Esophagus squamous epithelium (tissue), 5 donors: ENCODE results near the gene ZNRF3. TPM values are rescaled to one million over a fixed set of nuclear protein-coding genes. Genes with fewer than 3 reads are reported as not detected.

Source experiments
- DNase-seq: peaks from one replicate; lab custom pipeline; 2025; lab: John Stamatoyannopoulos, UW
- H3K27ac ChIP-seq, 4 donors: fragments of 200-600 bp; sonication (generic); one replicate each; pipeline ENCODE4 v1.5.1; 2016 to 2019; ENCODE audit warnings: mild to moderate bottlenecking in 1 of 4
- H3K27me3 ChIP-seq, 4 donors: fragments of 200-600 bp; sonication (generic); 1 replicate in 3 of 4; 2 replicates in 1 of 4; pipeline versions ENCODE4 v1.5.1 to v1.6.0; 2017 to 2021; ENCODE audit warnings: antibody characterized with exemption in 1 of 4
- H3K36me3 ChIP-seq, 3 donors: fragments of 200-600 bp; sonication (generic); one replicate each; pipeline ENCODE4 v1.5.1; 2016 to 2019
- H3K4me1 ChIP-seq, 3 donors: fragments of 200-600 bp; sonication (generic); one replicate each; pipeline ENCODE4 v1.5.1; 2017 to 2019
- H3K4me3 ChIP-seq, 4 donors: fragments of 200-600 bp; sonication (generic); 1 replicate in 3 of 4; 2 replicates in 1 of 4; pipeline ENCODE4 v1.5.1; 2016 to 2019; ENCODE audit warnings: mild to moderate bottlenecking in 2 of 4, moderate library complexity in 1 of 4
- H3K9me3 ChIP-seq, 3 donors: fragments of 200-600 bp; sonication (generic); one replicate each; pipeline ENCODE4 v1.5.1; 2016 to 2019
- POLR2A ChIP-seq, 4 donors: fragments of 450-650 bp; IDR thresholded peaks; one replicate each; pipeline ENCODE4 v1.6.1; 2017; ENCODE audit warnings: antibody characterized with exemption in 4 of 4, mild to moderate bottlenecking in 4 of 4, moderate library complexity in 3 of 4
- WGBS, 2 donors: methylation state at CpG; one replicate each; pipeline ENCODE4 v1.1.5; 2018; 5-methylcytosine and 5-hydroxymethylcytosine counted together
- intact Hi-C: fragments of 100-400 bp; cut with DNase I; formaldehyde crosslinking; loops from one replicate; pipeline ENCODE4 v1.15.0; 2022
- total RNA-seq, 4 donors: library from RNA; depleted of rRNA; stranded (reverse); fragments of >200 nt; gene quantifications; one replicate each; pipeline ENCODE4 v1.1.0, GENCODE V29; 2016
- TF ChIP-seq, protein P1 (sequence below), 6 experiments: fragments of 450-650 bp in 4 of 6; fragments of 200-600 bp in 2 of 6; sonication (generic) in 2 of 6; IDR thresholded peaks; one replicate each; pipeline ENCODE4 v1.5.1; 2016 to 2019; ENCODE audit warnings: antibody characterized with exemption in 6 of 6, mild to moderate bottlenecking in 4 of 6, moderate library complexity in 4 of 6
- donor health status: DM: yes; HTN: yes; CAD: no.

The ZNRF3 gene
- total RNA-seq, 4 donors from 2014 or later, result 6.6 to 10.9 (median 7.2) TPM

DNA sequence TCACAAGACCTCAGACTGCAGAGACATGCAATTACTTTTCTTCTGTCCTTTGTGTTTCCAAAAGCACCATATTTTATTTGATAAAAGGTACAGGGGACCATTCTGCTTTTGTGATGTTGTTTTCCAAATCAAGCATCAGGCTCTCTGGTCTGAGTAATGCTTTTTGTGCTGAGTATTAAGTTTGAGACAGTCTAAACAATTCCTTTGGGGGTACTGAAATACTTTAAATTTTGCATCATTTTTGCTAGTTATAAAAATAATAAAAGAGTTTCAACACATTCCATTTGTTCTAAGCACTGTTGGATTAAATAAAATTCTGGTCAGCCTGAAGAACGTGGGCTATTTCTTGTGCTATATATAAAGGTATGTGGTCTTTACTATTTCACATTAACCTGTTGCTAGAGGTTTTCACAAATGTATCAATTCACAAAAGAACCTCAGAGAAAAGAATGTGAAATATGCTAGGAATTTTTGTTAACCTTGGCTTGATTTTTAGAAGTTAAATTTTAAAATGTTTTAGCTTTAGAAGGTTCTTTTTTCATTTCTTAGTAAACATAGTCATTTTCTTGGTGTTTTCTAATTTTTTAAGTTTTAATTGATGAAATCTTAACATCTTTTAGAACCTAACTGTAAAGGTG, 116.7 kb downstream of the ZNRF3 start:
- TF ChIP-seq, protein P1, sequence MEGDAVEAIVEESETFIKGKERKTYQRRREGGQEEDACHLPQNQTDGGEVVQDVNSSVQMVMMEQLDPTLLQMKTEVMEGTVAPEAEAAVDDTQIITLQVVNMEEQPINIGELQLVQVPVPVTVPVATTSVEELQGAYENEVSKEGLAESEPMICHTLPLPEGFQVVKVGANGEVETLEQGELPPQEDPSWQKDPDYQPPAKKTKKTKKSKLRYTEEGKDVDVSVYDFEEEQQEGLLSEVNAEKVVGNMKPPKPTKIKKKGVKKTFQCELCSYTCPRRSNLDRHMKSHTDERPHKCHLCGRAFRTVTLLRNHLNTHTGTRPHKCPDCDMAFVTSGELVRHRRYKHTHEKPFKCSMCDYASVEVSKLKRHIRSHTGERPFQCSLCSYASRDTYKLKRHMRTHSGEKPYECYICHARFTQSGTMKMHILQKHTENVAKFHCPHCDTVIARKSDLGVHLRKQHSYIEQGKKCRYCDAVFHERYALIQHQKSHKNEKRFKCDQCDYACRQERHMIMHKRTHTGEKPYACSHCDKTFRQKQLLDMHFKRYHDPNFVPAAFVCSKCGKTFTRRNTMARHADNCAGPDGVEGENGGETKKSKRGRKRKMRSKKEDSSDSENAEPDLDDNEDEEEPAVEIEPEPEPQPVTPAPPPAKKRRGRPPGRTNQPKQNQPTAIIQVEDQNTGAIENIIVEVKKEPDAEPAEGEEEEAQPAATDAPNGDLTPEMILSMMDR (IDR thresholded peaks at IDR 0.05), result no peak
- no peak for TF ChIP-seq POLR2A (IDR thresholded peaks at IDR 0.05)
- Histone ChIP-seq H3K36me3 (no peaks in the 10 kb centered on the region), H3K27ac (no peak overlapping the region), H3K4me1 (peaks cover 0 to 17% (median 10%) of the 10 kb centered on the region in 3 donors), H3K4me3 (no peak overlapping the region), H3K9me3 (no peaks in the 10 kb centered on the region), H3K27me3 (no peaks in the 10 kb centered on the region)
- 41 to 59% methylated on average over 1 of the region's 1 CpG for WGBS, 2 donors
- DNase-seq, result no peak
- intact Hi-C loops, result no loop called here

DNA sequence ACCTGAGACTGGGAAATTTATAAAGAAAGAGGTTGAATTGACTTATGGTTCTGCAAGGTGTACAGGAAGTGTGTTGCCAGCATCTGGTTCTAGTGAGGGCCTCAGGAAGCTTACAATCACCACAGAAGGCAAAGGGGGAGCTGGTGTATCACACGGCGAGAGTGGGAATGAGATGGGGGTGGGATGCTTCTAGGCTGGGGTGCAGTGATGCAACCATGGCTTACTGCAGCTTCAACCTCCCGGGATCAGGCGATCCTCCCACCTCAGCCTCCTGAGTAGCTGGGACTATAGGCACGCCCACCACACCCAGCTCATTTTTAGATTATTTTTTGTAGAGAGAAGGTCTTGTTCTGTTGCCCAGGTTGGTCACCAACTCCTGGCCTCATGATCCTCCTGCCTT, 117.3 kb downstream of the ZNRF3 start:
- Histone ChIP-seq H3K9me3 (no peaks in the 10 kb centered on the region), H3K36me3 (no peaks in the 10 kb centered on the region), H3K4me3 (no peak overlapping the region), H3K27me3 (no peaks in the 10 kb centered on the region), H3K4me1 (peaks cover 0 to 23% (median 14%) of the 10 kb centered on the region in 3 donors), H3K27ac (no peak overlapping the region)
- 96 to 98% methylated on average over 5 of the region's 5 CpGs for WGBS, 2 donors
- DNase-seq, result no peak
- intact Hi-C loops, result no loop called here
- TF ChIP-seq, protein P1 (IDR thresholded peaks at IDR 0.05), result no peak
- TF ChIP-seq POLR2A (IDR thresholded peaks at IDR 0.05), result no peak

DNA sequence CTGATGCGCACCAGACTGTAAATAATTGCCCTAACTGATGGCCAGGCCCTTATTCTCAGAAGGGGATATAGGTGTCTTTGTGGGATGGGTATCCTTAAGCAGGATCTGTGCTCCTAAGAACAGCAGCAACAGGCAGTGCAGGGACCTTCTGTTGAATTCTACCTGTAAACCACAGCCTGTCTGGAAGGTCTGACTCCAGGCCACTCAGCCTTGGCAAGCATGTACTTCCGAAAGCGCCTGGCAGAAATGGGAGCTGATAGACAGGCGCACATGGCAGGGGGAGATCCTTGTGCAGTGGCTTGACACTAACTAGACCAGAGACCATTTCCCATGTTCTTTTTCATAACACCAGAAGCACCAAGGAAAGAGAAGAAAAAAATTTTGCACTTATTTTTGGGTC, 119.2 kb downstream of the ZNRF3 start:
- no peak for DNase-seq
- H3K36me3 ChIP-seq, result no peaks in the 10 kb centered on the region
- H3K27ac ChIP-seq, result no peak overlapping the region
- TF ChIP-seq POLR2A (IDR thresholded peaks at IDR 0.05), result no peak
- TF ChIP-seq, protein P1 (IDR thresholded peaks at IDR 0.05), result no peak
- H3K27me3 ChIP-seq, result no peaks in the 10 kb centered on the region
- WGBS, 2 donors, result 77 to 96% methylated on average over 2 to 4 of the region's 4 CpGs
- intact Hi-C loops, result no loop called here
- no peaks in the 10 kb centered on the region for H3K9me3 ChIP-seq
- no peak overlapping the region for H3K4me3 ChIP-seq
- H3K4me1 ChIP-seq, result peaks cover 0 to 28% (median 14%) of the 10 kb centered on the region in 3 donors

DNA sequence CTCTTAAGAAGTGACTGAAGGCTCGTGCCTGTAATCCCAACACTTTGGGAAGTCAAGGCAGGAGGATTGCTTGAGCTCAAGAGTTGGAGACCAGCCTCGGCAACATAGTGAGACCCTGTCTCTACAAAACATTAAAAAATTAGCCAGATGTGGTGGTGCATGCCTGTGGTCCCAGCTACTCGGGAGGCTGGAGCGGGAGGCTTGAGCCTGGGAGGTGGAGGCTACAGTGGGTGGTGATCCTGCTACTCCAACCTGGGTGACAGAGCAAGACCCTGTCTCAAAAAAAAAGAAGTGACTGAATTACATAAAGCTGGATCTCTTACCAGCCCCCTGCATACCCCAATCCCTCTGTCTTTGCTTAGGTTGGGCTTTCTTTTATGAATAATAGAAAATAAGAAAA, 120.2 kb downstream of the ZNRF3 start:
- WGBS, 2 donors, result 77 to 88% methylated on average over 4 of the region's 4 CpGs
- DNase-seq, result no peak

More for the DNA sequence above, 120.2 kb downstream of the ZNRF3 start:
- Histone ChIP-seq H3K27me3 (no peaks in the 10 kb centered on the region), H3K36me3 (no peaks in the 10 kb centered on the region), H3K4me3 (no peak overlapping the region), H3K4me1 (peaks cover 0 to 28% (median 14%) of the 10 kb centered on the region in 3 donors), H3K9me3 (no peaks in the 10 kb centered on the region), H3K27ac (no peak overlapping the region)
- intact Hi-C loops, result no loop called here
- TF ChIP-seq, protein P1 (IDR thresholded peaks at IDR 0.05), result no peak
- TF ChIP-seq POLR2A (IDR thresholded peaks at IDR 0.05), result no peak
